Measurements from ENCODE around the gene KLK14. TPM values are rescaled to one million over a fixed set of nuclear protein-coding genes. Genes with fewer than 3 reads are reported as not detected.

Gene KLK14
- total RNA-seq, 1 experiment from 2014 or later: 0.26 TPM

GRCh38 chr19:51127032-51127431 is 44.3 kb upstream of the KLK14 start:
- Histone ChIP-seq H4K20me1 (ENCODE audit: control insufficient read depth, insufficient read depth, insufficient read length) (no peaks in the 10 kb centered on the region), H3K27me3 (ENCODE audit: insufficient read depth, low read length) (no peaks in the 10 kb centered on the region), H2BK120ac (ENCODE audit: low read depth, low read length, poor library complexity, severe bottlenecking) (no peak overlapping the region), H4K5ac (ENCODE audit: insufficient read length, low read depth, low read length) (no peak overlapping the region), H3K27ac (ENCODE audit: insufficient read length, low read depth, low read length) (no peak overlapping the region), H3K4ac (ENCODE audit: low read depth, low read length) (no peak overlapping the region), H3K56ac (ENCODE audit: insufficient read length, low read depth, low read length) (no peak overlapping the region), H2BK5ac (ENCODE audit: insufficient read length, low read length) (no peak overlapping the region), H4K8ac (replicated peaks; ENCODE audit: insufficient read length, low read depth, low read length) (no peak overlapping the region), H3K18ac (ENCODE audit: insufficient read length, low read depth, low read length) (no peak overlapping the region), H3K9me3 (ENCODE audit: control insufficient read depth, low read depth, low read length) (no peaks in the 10 kb centered on the region), H3K23ac (ENCODE audit: insufficient read length, low read depth, low read length) (no peak overlapping the region), H4K91ac (ENCODE audit: insufficient read length, low read depth, low read length) (no peak overlapping the region), H2BK12ac (ENCODE audit: insufficient read length, low read depth, low read length) (no peak overlapping the region), H3T11ph (ENCODE audit: low read length) (no peak overlapping the region), H3K4me1 (ENCODE audit: insufficient read depth, low read length) (no peaks in the 10 kb centered on the region), H2BK20ac (ENCODE audit: low read depth, low read length, poor library complexity, severe bottlenecking) (no peak overlapping the region), H2AFZ (ENCODE audit: low read length) (no peak overlapping the region), H3K79me1 (ENCODE audit: insufficient read depth, low read depth, low read length, poor library complexity, severe bottlenecking) (no peaks in the 10 kb centered on the region), H2BK15ac (ENCODE audit: low read depth, low read length) (no peak overlapping the region), H3K79me2 (ENCODE audit: insufficient read depth, low read length) (no peaks in the 10 kb centered on the region), H3K23me2 (ENCODE audit: insufficient read length, low read depth, low read length, poor library complexity, severe bottlenecking) (no peaks in the 10 kb centered on the region), H3K14ac (ENCODE audit: insufficient read depth, low read length) (no peak overlapping the region), H2AK5ac (ENCODE audit: insufficient read length, low read length) (no peak overlapping the region), H3K9ac (ENCODE audit: extremely low read depth, insufficient read length, low read length) (no peak overlapping the region), H3K4me2 (ENCODE audit: insufficient read depth, insufficient read length, low read length) (no peak overlapping the region)
- H3K36me3 Mint-ChIP-seq (ENCODE audit: insufficient read depth in 1 of 3, low read depth in 3 of 3): no peaks in the 10 kb centered on the region
- H3K9me3 Mint-ChIP-seq: no peaks in the 10 kb centered on the region
- H3K4me1 Mint-ChIP-seq: peaks cover under 1 to 3% of the 10 kb centered on the region in 2 experiments; a peak in 2 of 4 replicates
- TF ChIP-seq CTCF (conservative IDR thresholded peaks at IDR 0.05): no peak
- H3K27me3 Mint-ChIP-seq (ENCODE audit: low read depth): peaks cover 36% of the 10 kb centered on the region
- DNase-seq: no peak
- no peak overlapping the region for H3K4me3 Mint-ChIP-seq
- WGBS (ENCODE audit: extremely low coverage, insufficient read length, low lambda C conversion rate): no CpG with 5 or more reads among the region's 6 CpGs
- H3K27ac Mint-ChIP-seq: no peak overlapping the region; a peak in 1 of 7 replicates

All from H9 (cell line).